ENCODE measurements around the gene KCMF1.

The KCMF1 gene

GRCh38 chr2:85018049-85018447 lies 47.1 kb downstream of the KCMF1 start:
- no peak for TF ChIP-seq CTCF (conservative IDR thresholded peaks at IDR 0.05; ENCODE audit: control insufficient read depth, insufficient read depth, low read depth, low read length)
- H3K4me3 ChIP-seq (ENCODE audit: control insufficient read depth, low read depth, low read length) = no peak overlapping the region
- peak; percentile 37 for DNase-seq (ENCODE audit: low read depth)

- DNase-seq (ENCODE audit: low read depth) = no peak
- no peak for TF ChIP-seq CTCF (conservative IDR thresholded peaks at IDR 0.05; ENCODE audit: control insufficient read depth, insufficient read depth, low read depth, low read length)
- no peak overlapping the region for H3K4me3 ChIP-seq (ENCODE audit: control insufficient read depth, low read depth, low read length)
These were observed 48.2 kb downstream of the KCMF1 start for GRCh38 chr2:85019121-85019520.

- no peak for DNase-seq (ENCODE audit: low read depth)
- no peak overlapping the region for H3K4me3 ChIP-seq (ENCODE audit: control insufficient read depth, low read depth, low read length)
- no peak for TF ChIP-seq CTCF (conservative IDR thresholded peaks at IDR 0.05; ENCODE audit: control insufficient read depth, insufficient read depth, low read depth, low read length)
These were observed 51.3 kb downstream of the KCMF1 start for GRCh38 chr2:85022232-85022631.

GRCh38 chr2:85024372-85025047 lies 53.5 kb downstream of the KCMF1 start:
- DNase-seq (ENCODE audit: low read depth) = no peak
- no peak for TF ChIP-seq CTCF (conservative IDR thresholded peaks at IDR 0.05; ENCODE audit: control insufficient read depth, insufficient read depth, low read depth, low read length)
- no peak overlapping the region for H3K4me3 ChIP-seq (ENCODE audit: control insufficient read depth, low read depth, low read length)

GRCh38 chr2:85032621-85033020 lies 61.7 kb downstream of the KCMF1 start:
- DNase-seq (ENCODE audit: low read depth) = peak; percentile 47
- no peak for TF ChIP-seq CTCF (conservative IDR thresholded peaks at IDR 0.05; ENCODE audit: control insufficient read depth, insufficient read depth, low read depth, low read length)
- H3K4me3 ChIP-seq (ENCODE audit: control insufficient read depth, low read depth, low read length) = no peak overlapping the region

- DNase-seq (ENCODE audit: low read depth) = no peak
- no peak overlapping the region for H3K4me3 ChIP-seq (ENCODE audit: control insufficient read depth, low read depth, low read length)
- TF ChIP-seq CTCF (conservative IDR thresholded peaks at IDR 0.05; ENCODE audit: control insufficient read depth, insufficient read depth, low read depth, low read length) = no peak
These were observed 62.4 kb downstream of the KCMF1 start for GRCh38 chr2:85033388-85033787.

GRCh38 chr2:85034158-85034557 lies 63.2 kb downstream of the KCMF1 start:
- TF ChIP-seq CTCF (conservative IDR thresholded peaks at IDR 0.05; ENCODE audit: control insufficient read depth, insufficient read depth, low read depth, low read length) = no peak
- no peak for DNase-seq (ENCODE audit: low read depth)
- no peak overlapping the region for H3K4me3 ChIP-seq (ENCODE audit: control insufficient read depth, low read depth, low read length)
